Testis (tissue), 2 donors: ENCODE measurements around the gene RNF123.
"Not testable (repeated sequence)": the region's sequence is repeated elsewhere in the genome, so short reads cannot be mapped to it uniquely, and the experiment has no call there.

Source experiments
- POLR2A ChIP-seq: fragments of 450-650 bp; IDR thresholded peaks from one replicate; pipeline ENCODE4 v1.6.1; 2017; ENCODE audit warnings: antibody characterized with exemption, mild to moderate bottlenecking, moderate library complexity
- TF ChIP-seq, protein P1 (sequence below), 3 experiments: fragments of 450-650 bp in 2 of 3; fragments of 200-600 bp in 1 of 3; sonication (generic) in 1 of 3; IDR thresholded peaks; one replicate each; pipeline ENCODE4 v1.5.1; 2016 to 2019; ENCODE audit warnings: antibody characterized with exemption in 3 of 3, mild to moderate bottlenecking in 2 of 3, moderate library complexity in 1 of 3

DNA sequence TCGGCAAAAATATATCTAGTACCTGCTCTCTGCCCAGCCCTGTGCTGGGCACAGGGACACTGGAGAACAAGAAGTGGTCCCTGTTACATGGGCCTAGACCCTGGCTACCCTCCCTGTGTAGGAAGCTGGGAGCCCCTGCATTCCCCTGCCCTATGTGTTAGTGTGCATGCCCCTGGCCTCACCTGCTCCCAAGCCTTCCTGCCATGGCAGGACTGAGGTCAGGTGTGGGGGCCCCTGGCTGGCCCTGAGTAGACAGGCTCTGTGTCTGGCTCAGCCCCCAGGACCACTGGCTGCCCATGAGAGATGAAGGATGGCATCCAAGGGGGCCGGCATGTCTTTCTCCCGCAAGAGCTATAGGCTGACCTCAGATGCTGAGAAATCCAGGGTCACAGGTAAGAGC is 1.5 kb downstream of the RNF123 start:
- TF ChIP-seq, protein P1, sequence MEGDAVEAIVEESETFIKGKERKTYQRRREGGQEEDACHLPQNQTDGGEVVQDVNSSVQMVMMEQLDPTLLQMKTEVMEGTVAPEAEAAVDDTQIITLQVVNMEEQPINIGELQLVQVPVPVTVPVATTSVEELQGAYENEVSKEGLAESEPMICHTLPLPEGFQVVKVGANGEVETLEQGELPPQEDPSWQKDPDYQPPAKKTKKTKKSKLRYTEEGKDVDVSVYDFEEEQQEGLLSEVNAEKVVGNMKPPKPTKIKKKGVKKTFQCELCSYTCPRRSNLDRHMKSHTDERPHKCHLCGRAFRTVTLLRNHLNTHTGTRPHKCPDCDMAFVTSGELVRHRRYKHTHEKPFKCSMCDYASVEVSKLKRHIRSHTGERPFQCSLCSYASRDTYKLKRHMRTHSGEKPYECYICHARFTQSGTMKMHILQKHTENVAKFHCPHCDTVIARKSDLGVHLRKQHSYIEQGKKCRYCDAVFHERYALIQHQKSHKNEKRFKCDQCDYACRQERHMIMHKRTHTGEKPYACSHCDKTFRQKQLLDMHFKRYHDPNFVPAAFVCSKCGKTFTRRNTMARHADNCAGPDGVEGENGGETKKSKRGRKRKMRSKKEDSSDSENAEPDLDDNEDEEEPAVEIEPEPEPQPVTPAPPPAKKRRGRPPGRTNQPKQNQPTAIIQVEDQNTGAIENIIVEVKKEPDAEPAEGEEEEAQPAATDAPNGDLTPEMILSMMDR (IDR thresholded peaks at IDR 0.05), result not testable (repeated sequence)
- not testable (repeated sequence) for TF ChIP-seq POLR2A
